ENCODE measurements around the gene SLC39A3.

The SLC39A3 gene

DNA sequence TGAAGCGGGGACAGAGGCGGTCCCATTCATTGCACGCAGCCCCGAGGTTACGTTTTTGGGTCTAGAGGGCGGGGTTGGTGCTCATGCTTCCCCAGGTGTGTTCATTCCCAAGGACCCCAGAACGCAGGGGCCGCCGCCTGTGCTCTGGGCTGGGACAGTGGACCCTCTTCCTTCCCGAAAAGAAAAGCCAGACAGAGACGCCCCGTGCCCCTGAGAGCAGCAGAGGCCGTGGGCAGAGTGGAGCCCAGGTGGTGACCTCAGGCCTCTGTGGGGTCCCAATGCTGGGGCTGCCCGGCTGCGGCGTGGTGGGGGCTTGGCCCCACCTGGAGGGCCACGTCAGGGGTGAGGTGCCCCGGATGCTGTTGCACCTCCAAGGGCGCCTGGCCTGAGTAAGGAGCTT is 27.9 kb upstream of the SLC39A3 start:
- DNase-seq, result no peak

DNA sequence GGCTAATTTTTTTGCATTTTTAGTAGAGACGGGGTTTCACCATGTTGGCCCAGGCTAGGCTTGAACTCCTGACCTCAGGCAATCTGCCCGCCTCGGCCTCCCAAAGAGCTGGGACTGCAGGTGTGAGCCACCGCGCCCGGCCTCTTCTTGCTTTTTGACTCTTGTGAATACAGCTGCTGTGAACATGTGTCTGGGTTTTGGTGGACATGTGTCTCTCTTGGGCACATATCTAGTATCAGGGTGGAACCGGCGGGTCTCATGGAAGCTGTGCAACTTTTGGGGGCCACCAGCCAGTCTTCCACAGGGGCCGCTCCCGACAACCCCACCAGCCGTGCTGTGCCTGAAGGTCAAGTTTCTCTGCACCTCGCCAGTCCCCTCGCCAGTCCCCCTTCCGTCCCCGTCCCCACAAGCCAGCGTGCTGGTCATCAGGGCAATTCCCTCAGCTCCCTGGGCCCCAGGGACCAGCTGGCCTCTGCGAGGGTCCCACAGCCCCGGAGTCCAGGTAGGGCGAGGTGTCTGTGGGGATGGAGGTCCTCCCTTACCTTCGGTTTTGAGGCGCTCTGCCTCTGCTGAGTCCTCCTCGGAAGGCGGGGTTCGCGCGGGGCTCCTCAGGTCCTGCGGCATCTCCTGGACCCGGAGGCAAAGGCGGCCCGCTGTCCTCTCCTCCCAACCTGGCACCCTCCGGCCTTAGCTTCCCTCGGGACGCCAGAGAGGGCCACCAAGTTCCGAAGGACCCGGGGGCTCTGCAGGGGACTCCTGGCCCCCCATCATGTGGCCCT is 27.0 kb upstream of the SLC39A3 start:
- DNase-seq, result no peak

DNA sequence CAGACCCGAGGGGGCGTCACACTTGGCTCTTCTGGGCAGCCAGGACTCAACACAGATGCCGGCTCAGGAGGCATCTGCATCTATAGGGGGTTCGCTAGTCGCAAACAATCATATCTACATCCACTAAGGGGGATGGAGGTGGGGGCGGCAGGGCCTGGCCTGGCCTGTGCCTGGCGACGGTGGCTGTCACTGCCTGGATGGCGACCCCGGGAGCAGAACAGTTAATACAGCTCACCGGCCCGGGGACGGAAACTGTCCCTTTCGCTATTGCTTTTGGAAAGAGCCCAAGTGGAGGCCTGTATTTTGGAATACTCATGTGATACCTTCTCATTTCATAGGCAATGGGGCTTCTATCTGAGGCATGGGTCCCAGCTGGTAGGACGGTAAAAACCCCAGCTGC is 25.6 kb upstream of the SLC39A3 start:
- no peak for DNase-seq

DNA sequence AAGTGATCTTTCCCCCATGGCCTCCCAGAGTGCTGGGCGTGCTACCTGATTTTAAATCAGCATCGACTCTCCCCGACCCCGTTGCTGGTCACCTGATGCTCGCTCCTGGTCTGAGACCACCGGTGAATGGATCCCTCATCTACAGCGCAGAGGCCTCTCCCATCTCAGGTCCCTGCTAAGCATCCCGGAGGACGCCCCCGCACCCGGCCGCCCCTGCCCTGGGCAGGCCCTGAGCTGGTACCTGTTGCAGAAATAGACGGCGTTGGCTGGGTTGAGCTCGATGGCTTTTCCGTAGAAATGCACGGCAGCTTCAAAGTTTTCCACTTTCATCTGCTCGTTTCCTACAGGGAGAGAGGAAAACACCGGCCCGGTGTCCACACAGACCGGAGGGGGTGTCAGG is 25.1 kb upstream of the SLC39A3 start:
- DNase-seq, result no peak

DNA sequence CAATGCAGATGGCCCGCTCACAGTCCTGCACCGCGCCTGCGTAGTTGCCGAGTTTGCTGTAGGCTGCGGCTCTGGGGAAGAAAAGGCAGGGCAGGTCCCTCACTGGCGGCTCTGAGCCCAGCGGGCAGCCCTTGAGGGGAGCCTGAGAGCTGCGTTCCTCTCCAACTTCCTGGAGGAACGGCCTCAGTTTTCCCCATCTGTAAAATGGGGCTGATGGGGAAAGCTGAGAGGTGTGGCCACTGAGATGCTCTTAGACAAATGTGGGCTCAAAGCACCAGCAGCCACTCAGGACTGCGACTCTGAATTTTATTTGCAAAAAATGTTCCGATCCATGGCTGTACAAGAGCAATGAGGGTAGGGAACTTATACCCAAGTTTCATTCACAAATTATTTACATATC is 23.9 kb upstream of the SLC39A3 start:
- no peak for DNase-seq

DNA sequence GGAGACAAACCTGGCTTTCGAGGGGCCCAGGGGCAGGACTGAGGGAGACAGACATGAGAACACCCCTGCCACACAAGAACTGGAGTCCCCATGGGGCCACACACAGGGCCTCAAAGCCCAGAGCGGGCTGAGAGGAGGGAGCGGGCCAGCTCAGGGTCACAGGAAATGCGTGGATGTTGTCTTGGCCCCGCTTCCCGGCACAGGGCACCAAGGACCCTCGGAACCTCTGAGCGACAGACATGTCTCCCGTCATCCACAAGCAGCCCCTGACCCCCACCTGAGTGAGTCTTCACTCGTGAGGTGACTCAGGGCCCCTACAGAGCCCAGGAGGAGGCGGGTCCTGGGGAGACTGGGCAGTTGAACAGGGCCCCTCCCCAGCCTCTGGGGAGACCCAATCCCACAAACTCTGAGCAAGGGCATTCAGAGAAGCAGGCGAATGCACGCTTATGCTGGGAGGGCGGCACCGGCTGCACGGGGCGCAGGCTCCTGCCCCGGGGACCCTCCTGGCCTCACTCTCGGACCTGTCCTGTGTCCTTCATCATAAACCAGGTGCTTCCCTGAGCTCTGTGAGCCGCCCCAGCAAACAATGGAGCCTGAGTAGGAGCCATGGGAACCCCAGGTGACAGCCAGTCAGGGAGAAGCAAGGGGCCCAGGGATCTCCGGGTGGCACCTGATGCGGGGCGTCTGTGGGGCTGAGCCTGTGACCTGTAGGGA is 23.1 kb upstream of the SLC39A3 start:
- DNase-seq, result no peak

DNA sequence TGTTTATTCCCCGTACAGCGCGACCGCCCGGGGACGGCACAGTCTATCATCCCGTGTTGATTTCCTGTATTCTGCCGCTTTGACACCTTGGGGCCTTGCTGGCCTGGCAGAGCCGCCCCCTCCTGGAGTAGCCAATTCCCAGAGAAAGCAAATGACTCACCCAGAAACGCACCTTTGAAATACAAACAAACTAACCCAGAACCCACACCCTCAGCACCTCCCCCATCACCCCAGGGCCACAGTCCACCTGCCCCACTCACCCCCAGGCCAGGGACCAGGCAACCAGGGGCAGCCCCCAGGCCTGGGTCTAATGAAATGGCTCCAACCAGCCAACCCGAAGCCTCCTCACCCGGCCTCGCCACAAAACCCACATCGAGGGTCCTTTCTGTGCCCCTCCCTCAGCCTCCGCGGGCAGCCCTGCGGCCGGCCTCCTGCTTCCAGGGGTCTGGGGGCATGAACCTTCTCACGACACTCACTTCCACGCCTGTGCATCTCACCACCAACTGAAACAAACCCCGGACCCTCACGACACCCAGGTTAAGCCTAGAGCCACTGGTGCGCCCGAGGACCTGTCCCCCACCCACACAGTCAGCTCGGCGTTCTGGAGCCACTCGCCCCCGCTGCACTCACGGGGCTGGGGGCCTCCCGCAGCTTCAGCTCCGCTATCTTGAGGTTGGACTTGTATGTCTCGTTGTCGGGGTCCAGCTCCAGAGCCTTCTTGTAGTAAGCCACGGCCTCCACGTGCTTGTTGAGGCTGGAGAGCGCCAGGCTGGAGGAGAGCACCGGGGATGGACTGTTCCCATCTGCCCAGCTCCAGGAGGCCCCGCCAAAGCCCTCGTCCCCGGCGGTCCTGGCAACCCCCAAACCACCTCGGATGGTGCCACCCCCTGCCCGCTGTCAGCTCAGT is 22.3 kb upstream of the SLC39A3 start:
- no peak for DNase-seq

DNA sequence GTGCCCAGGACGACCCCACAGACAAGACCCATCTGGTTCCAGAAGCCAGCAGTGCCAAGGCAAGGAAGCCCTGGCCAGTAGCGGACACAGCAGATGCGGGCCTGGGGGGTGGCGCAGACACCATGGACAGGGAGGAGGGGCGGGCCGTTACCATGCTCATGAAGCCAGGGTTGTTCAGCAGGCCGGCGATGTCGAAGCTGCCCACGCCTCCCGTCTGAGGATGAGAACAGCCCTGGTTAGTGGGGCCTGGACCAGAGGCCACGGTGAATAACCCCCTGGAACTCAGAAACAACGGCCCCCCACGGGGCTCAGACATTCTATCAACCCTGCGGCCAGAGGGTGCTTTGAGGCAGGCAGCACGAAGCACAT is 21.5 kb upstream of the SLC39A3 start:
- DNase-seq, result no peak

DNA sequence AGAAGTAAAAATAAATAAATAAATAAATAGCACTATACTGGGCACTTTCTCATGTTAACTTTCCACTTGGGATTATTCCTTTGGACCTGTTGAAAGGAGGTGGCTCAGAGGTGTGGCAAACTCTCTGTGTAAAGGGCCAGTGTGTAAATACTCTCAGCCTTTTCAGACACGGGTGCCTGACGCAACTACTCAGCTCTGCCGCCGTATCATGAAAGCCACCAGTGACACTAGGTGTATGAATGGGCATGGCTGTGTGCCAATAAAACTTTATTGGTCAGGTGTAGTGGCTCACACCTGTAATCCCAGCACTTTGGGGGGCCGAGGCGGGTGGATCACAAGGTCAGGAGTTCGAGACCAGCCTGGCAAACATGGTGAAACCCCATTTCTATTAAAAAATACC is 20.1 kb upstream of the SLC39A3 start:
- DNase-seq, result no peak

DNA sequence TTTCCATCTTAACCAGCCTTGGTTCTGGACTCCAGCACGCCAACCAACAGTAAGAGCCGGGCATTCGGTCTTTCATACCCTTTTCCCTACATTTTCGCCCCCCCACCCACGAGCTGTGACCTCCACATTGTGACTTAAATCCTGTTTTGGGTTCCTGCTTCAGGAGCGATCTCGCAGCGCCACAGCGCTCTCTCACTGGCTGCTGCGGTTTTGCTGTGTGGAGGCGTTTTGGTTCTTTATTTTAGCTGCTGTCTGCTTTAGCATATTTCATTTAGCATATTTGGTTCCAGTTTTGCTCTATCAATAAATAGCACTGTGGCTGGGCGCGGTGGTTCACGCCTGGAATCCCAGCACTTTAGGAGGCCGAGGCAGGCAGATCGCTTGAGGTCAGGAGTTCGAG is 19.5 kb upstream of the SLC39A3 start:
- no peak for DNase-seq

DNA sequence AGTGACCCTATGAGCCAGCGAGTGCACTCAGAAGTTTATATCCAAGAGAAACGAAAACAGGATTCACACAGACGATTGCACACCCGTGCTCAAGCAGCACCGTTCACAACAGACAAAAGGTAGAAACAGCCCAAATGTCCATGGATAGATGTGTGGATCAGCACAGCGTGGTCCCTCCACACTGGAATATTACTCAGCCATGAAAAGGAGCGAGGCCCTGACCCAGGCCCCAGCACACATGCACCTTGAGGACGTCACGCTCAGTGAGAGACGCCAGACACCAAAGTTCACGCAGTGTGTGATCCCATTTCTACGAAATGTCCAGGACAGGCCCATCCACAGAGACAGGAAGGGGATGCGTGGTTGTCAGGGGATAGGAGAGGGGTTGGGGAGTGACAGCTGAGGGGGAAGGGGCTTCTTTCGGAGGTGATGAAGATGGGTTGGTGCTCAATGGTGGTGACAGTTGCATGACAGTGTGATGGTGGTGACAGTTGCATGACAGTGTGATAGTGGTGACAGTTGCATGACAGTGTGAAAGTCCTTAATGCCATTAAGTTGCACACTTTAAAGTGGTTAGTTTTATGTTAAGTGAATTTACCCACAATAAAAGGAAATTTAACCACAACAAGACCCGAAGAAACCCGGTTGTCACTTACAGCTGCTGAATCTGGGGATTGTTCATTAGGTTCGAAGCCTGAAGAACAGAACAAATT is 18.9 kb upstream of the SLC39A3 start:
- no peak for DNase-seq

DNA sequence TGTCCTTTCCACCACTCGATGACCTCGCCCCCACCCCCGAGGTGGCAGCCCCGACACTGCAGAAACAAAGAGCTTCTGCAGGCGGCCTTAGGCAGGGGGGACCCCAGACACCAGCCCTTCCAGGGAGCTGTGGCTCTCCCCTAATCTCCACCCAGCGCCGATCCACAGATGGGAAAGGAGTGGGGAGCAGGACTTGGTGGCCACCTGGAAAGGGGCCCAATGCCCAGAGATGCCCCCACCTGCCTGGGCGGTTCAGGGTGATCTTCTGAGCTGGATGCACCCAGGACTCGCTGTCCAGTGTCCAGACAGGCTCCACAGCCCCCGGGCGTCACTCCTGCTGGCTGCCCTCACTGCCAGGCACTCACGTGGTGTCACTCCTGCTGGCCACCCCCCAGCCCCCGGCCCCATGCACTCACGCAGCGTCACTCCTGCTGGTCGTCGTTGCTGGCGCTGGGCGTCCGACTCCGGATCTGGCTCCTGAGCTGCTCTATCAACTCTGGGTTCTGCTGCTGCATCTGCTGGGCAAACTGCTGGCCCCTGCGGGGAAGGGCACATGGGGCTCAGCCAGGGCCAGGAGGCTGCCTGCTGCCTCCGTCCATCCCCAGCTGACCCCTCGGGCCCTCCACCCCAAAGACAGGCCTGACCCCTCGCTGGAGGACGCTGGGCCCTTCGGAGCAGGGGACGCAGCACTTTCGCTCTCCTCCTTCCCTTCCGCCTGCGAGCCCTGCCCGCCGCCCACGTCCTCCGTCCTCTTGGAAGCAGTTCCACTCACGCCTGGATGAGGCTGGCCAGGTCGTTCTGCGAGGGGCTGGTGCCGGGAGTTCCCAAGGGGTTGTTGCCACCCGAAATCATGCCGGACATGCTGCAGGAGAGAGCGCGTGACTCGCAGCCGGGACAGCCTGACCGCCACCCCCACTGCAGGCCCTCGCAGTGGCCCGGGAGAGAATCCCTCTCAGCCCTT is 17.4 kb upstream of the SLC39A3 start:
- DNase-seq, result no peak

DNA sequence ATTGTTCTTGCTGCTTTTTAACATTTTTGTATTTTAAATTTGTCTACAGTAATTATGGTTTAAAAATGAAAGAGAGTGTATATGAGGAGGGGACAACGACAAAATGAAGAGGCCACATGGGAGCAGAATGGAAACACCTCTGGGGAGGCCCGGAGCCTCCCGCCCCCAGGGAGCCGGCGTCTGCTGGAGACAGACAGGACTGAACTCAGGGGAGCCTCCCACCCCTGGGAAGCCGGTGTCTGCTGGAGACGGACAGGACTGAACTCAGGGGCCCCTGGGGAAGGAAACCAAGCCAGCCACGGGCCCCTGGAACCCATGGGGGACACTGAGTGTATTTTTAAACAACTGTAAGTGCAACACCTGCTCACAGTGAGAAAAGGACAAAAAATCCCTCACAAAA is 16.7 kb upstream of the SLC39A3 start:
- DNase-seq, result no peak

DNA sequence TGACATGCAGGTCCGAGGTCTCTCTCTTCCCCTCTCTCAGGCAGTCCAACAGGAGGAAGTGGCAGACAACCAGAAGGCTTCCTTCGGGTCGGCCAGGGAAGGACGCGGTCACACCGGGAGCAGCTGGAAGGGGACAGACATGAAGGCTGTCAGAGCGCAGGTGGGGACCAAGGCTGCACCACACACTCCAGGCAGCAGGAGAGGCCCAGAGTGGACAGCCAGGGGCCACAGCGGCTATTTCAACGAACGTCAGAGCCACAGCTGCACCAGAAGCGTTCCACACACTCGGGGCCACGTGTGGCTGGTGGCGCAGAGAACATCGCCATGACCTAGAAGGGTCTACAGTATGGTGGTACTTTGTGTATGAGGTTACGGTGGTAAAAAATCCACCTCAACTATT is 16.0 kb upstream of the SLC39A3 start:
- no peak for DNase-seq

DNA sequence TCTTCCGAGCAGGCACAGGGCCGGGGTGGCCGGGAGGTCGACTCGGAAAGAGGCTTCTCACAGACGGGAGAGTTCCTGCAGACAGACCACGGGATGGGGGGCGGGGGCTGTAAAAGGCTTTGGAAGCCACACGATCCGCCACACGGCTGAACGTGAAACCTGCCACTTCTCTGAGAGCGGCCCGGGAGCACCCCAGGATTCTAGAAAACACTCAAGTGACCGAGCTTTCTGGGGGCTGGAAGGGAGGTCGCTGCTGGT is 15.6 kb upstream of the SLC39A3 start:
- DNase-seq, result no peak

DNA sequence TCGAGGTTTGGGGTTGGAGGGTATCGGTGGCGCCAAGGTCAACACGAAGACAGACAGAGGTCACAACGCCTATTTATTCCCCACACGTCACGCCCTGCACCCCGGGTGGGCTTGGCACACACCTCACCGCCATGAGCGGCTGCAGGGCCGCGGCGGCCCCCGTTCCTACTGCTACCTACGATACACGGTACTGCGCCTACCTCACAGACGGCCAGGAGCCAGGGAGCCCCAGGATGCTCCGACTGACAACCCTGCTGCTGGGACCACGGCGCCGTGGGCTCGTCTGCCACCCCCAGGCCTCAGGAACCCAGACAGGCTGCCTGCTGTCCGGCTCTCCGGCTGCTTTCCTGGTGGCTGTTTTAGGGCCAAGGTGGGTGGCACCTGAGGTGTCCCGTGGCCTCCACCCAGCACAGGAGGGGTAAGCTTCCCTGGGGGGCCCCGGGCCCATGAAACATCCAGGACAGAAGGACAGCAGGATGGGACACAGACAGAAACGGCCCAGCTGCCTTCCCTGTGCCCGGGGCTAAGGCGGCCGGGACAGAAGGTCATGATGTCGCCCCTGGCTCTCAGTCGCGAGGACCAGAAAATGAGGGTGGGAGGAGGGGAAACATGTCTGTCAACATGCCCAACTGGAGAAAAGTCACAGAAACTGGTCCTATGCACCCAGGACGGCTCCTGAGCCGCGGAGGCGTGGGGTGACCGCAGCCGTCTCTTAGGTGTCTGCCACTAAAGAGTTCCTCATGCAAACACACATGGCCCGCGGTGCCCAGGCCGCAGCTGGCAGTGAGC is 15.0 kb upstream of the SLC39A3 start:
- DNase-seq, result no peak

DNA sequence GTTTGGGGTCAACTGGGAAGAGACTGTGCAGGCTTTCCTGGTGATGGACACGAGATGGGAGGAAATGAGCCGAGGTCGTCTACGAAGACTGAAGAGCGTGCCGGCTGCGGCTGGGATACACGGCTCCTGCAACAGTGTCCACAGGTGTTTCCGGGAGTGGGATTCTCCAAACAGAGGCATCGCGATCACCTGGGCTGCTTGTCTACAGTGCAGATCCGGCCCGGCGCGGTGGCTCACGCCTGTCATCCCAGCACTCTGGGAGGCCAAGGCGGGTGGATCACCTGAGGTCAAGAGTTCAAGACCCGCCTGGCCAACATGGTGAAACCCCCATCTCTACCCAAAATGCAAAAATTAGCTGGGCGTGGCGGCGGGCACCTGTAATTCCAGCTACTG is 11.6 kb upstream of the SLC39A3 start:
- DNase-seq, result no peak

DNA sequence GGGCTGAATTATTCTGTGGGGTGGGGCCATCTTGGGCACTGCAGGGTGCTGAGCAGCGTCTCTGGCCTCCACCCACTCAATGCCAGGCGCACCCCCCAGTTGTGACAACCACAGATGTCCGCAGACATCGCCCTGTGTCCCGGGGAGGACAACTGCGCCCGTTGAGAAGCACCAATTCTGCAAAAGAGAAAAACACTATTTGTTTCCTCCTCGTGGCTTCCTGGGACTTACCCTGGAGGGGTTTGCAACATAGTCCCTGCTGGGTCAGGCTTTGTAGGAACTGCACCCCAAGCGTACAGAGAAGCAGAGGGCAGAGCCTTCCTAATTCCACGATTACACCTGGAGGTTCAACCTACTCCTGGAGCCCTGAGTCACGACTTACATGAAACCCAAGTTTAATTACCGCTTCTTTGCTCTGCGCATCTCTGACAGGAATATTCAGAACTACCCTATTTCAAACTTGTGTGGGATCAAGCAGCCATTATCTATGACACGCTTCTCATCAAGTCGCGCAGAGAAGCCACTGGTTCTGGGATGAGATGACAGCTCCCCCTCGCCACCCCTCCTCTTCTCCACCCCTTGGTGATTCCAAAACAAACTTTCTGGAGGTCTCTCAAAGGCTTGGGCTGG is 11.1 kb upstream of the SLC39A3 start:
- no peak for DNase-seq

DNA sequence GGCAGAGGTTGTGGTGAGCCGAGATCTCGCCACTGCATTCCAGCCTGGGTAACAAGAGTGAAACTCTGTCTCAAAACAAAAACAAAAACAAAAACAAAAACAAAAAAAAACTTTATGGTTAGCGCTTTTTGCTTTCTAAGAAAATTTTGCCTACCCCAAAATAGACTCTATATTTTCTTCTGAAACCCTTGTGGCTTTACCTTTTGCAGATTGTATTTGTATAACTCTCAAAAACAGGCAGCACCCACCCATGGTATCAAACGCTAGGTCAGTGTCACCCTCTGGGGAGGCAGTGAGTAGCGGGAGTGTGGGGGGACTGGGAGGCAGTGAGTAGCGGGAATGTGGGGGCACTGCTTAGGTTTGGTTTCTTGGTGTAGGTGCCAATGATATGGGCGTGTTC is 7.5 kb upstream of the SLC39A3 start:
- DNase-seq, result no peak

DNA sequence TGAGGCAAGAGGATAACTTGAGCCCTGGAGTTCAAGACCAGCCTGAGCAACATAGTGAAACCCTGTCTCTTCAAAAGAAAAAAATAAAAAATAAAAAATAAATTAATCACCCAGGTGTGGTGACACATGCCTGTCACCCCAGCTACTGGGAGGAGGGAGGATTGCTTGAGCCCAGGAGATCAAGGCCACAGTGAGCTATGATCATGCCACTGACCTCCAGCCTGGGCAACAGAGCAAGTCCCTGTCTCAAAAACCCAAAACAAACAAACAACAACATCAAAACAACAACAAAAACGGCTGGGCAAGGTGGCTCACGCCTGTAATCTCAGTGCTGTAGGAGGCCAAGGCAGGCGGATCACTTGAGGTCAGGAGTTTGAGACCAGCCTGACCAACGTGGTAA is 4.3 kb upstream of the SLC39A3 start:
- DNase-seq, result no peak

DNA sequence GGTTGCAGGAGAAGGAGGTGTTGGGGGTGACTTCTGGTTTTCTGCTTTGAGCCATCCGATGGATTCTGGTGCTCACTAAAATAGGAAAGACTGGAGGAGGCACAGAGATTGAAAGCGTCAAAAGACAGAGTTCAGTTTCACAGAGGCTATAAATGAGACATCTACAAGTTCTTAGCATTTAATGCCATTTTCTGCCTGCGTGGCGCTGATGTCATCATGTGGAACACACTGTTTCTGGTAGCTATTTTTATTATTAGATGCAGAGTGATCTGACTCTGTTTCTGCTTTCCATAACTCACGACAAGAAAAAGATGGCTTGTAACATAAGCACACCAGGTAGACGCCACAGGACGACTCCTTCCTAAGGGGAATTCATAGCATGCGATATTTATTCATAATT is 3.3 kb upstream of the SLC39A3 start:
- DNase-seq, result no peak
